Astrocyte of the cerebellum (primary cell): ENCODE measurements around the gene ADD2.
"Not testable (repeated sequence)": the region's sequence is repeated elsewhere in the genome, so short reads cannot be mapped to it uniquely, and the experiment has no call there.

Experiments
- DNase-seq: peaks from one replicate; pipeline ENCODE4 v3.0.0-alpha.2; 2011; ENCODE audit warnings: low read depth
- H3K4me3 ChIP-seq: 2 replicates; pipeline ENCODE4 v1.5.1; 2011; ENCODE audit warnings: mild to moderate bottlenecking, low read depth, low read length, moderate library complexity
- CTCF ChIP-seq: IDR thresholded peaks from 2 replicates; pipeline ENCODE4 v1.5.1; 2012; ENCODE audit warnings: low read length, low read depth, moderate library complexity, mild to moderate bottlenecking; ENCODE audit errors: missing control alignments
- in situ Hi-C: cut with HindIII; loops from 2 replicates; pipeline ENCODE4 v1.10.0; 2017; ENCODE audit warnings: low sequenced_read_pairs

Gene ADD2

GRCh38 chr2:70632966-70633365 lies 135.0 kb downstream of the ADD2 start:
- in situ Hi-C loops: loop anchor here (25.0 kb wide), 1 partner anchor 321 kb away; the partner anchor contains the start of gene FAM136A
- no peak for DNase-seq
- TF ChIP-seq CTCF: no peak
- H3K4me3 ChIP-seq: no peak overlapping the region

GRCh38 chr2:70632388-70632787 lies 135.6 kb downstream of the ADD2 start:
- no peak for DNase-seq
- no peak for TF ChIP-seq CTCF
- in situ Hi-C loops: loop anchor here (25.0 kb wide), 1 partner anchor 320 kb away; the partner anchor contains the start of gene FAM136A
- no peak overlapping the region for H3K4me3 ChIP-seq

GRCh38 chr2:70630761-70631160 lies 137.2 kb downstream of the ADD2 start:
- no peak overlapping the region for H3K4me3 ChIP-seq
- in situ Hi-C loops: loop anchor here (25.0 kb wide), 1 partner anchor 318 kb away; the partner anchor contains the start of gene FAM136A
- DNase-seq: no peak
- TF ChIP-seq CTCF: no peak

DNA sequence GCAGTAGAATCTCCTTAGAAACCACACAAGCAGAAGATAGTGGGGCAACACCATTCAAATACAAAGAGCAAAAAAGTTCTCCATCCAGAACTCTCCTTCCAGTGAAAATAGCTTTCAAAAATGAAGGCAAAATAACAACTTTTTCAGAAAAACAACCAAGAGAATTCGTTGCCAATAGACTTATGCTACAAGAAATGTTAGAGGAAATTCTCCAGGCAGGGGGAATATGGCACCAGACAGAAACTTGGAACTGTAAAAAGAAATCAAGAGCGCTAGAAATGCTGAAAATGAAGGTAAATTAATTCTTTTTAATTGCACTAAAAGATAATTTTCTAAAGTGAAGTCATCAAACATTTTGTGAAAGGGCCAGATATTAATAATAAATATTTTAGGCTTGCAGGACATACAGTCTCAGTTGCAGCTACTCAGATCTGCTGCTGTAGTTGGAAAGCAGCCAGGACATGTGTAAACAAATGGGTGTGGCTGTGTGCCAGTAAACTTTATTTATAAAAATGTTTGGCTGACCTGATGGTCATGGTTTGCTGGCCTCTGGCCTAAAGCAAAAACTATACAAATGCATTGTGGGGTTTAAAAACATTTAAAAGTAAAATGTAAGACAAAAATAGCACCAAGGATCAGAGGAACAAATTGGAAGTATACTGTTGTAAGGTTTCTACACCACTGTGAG lies 140.6 kb downstream of the ADD2 start:
- no peak overlapping the region for H3K4me3 ChIP-seq
- DNase-seq: no peak
- TF ChIP-seq CTCF: no peak
- in situ Hi-C loops: loop anchor here (25.0 kb wide), 1 partner anchor 315 kb away; the partner anchor contains the start of gene FAM136A

- H3K4me3 ChIP-seq: no peak overlapping the region
- in situ Hi-C loops: loop anchor here (25.0 kb wide), 1 partner anchor 314 kb away; the partner anchor contains the start of gene FAM136A
- DNase-seq: no peak
- TF ChIP-seq CTCF: no peak
Measured at GRCh38 chr2:70626254-70626990, 141.6 kb downstream of the ADD2 start.

GRCh38 chr2:70621536-70621935 lies 146.5 kb downstream of the ADD2 start:
- DNase-seq, in situ Hi-C loops, H3K4me3 ChIP-seq: not testable (repeated sequence)

DNA sequence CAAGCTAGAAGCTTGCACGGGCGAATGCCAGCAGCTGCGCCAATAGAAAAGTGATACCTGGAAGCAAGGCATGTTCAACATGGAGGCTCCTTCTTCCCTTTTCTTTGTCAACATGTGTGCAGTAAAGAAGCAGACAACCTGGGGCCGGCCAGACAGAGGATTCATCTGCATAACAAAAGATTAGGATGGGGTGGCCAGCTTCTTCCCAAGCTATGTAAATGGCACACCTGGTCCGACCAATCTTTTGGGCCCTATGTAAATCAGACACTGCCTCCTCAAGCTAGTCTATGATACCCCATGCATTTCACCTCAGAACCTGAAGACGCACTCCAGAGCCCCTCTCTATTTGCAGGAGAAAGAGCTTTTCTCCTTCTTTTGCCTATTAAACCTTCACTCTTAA lies 148.0 kb downstream of the ADD2 start:
- TF ChIP-seq CTCF: no peak
- in situ Hi-C loops: no loop called here
- DNase-seq: no peak

More for the DNA sequence above, 148.0 kb downstream of the ADD2 start:
- H3K4me3 ChIP-seq: no peak overlapping the region
